GM21528 (cell line): ENCODE results near the gene NKX6-1.
A peak's percentile ranks its signal among the peaks of the same experiment; 100 is the strongest.

Experiments used
- ATAC-seq: cut with Tn5 transposase; IDR thresholded peaks from one replicate; pipeline ENCODE4 v1.9.1; 2021; ENCODE audit warnings: mild to moderate bottlenecking, moderate library complexity; ENCODE audit not compliant: unreplicated experiment, low FRiP score

NKX6-1 gene

DNA sequence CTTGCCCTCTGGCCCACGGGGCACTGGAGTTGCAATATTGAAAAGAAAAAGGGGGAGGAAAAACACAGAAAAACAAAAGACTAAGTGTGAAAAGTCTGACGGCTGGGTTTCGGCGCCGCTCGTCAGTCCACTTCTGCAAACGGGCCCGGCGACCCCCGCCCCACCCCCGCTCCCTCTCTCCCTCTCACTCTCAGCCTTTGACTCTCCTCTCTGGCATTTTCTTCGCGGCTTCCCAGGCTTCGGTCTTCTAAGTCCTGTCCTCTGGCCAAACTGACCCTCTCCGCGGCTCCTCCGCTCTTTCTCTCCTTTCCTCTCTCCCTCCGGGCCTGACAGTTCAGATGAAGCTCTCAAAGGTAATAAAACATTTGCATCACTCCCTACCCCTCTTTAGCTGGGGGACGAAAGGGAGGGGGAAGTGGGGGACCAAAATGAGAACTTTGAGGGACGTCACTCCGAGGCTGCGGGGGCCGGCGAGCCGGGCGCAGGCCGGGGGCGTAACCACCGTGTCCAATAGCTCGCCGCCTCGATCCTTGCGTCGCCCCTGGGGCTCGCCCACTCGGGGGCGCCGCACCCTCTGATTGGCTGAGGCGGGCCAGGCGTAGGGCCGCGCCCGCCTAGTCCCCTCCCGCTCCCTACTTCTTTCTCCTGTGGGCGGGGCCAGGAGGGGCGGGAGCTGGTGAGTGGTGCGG, at the start of gene NKX6-1:
Gene NKX6-1 (minus strand): TSS at position 358 of the 689 bp plus-strand sequence. CDS start 1,064 bp downstream, outside the sequence.
- ATAC-seq, result no peak

DNA sequence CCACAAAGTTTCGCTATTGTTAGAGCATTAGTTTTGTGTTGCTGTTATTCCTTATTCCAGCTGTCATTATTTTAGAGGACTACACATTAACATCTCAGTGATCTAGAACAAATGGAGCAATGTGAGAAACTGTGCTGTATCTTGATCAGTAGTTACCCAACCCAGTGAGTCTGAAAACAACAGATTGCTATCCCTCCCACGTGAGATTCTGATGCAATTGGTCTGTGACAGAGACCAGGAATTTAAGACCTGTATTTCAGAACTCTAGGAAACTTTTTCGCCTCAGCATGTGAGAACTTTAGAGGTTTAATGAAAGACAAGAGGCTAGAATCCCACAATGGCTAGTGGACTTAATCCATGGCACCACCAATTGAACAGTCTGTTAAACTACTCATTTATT, 48.1 kb upstream of the NKX6-1 start:
- no peak for ATAC-seq

DNA sequence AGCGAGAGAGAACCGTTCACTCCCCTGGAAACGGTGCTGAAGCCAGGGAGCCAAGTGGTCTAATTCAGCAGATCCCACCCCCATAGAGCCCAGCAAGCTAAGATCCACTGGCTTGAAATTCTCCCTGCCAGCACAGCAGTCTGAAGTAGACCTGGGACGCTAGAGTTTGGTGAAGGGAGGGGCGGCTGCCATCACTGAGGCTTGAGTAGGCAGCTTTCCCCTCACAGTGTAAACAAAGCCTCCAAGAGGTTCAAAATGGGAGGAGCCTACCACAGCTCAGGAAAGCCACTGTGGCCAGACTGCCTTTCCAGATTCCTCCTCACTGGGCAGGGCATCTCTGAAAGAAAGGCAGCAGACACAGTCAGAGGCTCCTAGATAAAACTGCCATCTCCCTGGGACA, 46.0 kb upstream of the NKX6-1 start:
- no peak for ATAC-seq

DNA sequence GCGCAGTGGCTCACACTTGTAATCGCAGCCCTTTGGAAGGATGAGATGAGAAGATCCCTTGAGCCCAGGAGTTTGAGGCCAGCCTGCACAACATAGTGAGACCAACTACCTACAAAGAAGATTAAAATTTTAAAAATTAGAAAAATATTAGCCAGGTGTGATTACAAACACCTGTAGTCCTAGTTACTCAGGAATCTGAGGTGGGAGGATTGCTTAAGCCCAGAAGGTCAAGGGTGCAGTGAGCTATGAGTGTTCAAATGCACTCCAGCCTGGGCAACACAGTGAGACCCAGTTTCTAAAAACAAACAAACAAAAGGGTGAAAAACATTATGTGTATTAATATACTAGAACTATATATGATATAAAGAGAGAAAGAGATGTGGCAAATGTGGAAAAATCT, 36.8 kb upstream of the NKX6-1 start:
- ATAC-seq, result no peak

DNA sequence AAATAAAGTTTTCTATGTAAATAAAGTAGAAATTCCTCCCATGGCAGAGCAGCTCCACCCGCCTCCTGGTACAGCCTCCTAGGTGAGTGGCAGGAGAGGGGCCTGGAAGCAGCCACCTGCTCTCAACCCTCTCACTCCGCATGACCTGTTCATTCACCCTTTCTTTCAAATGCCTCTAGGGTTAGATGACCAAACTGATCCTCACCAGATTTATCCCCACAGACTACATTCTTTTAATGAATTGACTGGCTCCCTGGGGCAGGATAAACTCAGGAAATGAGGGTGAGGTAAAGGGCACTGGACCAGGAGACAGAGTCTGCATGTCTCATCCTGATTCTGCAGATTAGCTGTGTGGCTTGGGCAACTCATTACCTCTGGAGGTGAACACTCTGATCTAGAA, 32.6 kb upstream of the NKX6-1 start:
- ATAC-seq, result no peak

DNA sequence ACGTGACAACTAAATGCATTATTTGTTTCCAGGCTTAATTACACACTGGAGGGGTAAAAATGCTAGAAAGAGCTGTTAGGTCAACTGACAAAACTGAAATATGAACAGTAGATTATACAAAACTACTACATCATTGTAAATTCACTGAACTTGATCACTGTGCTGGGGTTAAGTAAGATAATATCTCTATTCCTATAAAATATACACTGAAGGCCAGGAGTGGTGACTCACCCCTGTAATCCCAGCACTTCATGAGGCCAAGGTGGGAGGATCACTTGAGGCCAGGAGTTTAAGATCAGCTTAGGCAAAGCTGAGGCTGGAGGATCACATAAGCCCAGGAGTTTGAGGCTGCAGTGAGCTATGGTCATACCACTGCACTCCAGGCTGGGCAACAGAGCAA, 31.8 kb upstream of the NKX6-1 start:
- no peak for ATAC-seq

DNA sequence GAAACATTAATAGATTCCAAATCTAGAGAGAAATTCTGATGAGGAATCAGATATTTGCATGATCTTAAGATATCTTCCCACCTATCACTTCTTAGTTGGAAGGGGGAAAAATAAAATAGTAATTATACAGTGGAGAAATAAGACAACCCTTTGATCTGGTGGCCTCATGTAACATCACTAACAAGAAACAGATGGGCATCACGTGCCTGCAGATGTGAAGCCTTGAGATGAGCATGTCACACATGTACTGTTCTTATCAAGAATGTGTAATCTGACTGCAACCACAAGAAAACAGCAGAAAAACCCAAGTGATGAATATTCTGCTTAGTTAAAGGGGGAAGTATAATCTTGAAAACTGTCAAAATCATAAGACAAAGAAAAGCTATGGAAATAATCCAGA, 31.4 kb upstream of the NKX6-1 start:
- no peak for ATAC-seq

DNA sequence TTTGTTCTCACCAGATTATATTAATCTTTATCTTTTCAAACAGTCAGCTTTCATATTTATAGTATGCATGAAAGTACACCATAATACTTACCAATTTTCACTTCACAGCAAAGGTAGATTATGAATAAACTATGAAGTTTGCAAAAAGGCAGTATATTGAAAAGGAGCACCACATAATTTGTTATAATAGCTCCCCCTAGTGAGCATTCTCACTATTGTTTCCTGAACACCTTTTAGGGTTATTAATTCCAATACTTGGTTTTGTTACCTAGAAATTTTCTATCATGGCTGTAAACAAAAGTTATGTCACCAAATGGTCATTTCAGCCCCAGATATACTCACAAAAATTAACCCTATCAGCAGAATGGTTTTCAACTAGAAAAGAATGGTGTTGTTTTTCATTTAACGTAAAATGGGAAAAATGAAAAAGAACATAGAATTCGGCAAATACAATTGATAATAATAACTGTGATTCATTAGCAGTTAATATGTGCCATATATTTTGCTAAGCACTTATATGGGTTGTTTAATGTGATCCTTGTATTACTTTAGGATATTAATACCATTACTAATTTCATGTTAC, 30.2 kb upstream of the NKX6-1 start:
- peak; percentile 66 for ATAC-seq

DNA sequence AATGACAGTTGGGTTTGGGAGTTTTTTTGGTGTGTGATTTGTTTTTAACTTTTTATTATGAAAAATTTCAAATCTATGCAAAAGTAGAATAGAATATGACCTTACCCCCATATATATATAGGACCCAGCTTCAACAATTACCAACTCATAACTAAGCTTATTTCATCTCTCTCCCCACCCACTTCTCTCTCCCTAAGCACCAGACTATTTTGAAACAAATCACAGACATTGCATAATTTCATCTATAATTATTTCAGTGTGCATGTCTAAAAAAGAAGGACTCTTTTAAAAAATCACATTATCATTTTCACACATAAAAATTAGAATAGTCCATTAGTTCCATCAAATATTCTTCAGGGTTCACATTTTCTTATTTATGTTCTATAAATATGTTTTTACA, 28.3 kb upstream of the NKX6-1 start:
- no peak for ATAC-seq

DNA sequence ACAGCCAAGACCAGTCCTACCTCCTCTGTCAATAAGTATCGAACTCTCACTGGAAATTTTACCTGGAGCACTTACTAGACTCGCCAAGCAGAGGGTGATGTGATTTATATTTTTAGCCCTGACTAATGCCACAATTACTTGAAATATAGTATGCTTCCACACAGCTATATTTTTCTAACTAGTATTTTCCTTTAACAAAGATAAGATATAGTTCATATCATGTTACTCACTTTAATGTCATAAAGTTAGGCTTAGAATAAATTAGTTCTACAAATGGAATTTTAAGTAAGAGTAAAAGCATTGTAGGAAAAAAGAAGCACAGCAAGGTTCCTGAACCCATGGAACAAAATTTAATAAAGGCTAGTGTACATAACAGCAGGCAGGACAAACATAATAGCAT, 16.0 kb upstream of the NKX6-1 start:
- no peak for ATAC-seq

DNA sequence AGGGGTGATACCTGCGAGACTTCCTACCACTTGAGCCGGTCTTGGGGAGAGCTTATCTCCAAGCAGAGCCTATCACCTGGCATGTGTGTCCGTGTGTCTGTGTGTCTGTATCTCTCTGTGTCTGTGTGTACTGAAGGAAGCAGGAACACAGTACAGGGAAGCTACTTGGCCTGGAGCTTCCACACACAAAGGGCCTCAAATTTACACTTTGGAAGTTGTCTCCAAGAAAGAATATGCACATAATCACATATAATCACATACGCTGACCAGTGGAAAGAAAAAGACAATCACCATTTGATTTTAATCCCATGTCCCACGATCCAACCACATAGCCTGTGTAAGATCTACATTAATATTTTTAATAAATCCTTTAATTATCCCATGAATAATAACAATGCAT, 13.2 kb upstream of the NKX6-1 start:
- no peak for ATAC-seq

DNA sequence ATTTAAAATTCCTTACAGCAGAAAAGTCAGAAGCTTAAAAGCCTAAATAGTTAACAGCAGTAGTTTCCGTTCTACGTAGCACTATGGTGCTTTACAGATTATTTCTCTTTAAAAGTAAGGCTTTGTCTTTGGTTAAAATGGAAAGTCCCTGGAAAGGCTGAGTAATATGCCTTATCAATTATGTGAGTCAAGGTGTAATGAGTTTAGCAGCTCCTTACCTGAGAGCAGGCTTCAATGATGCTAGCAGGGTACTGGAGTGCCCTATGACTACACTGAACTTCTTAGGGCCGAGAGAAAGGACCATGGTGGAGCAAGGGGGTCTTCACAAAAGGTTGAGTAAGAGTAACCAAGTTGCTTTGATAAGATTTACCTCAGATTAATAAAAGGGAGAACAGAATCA, 12.6 kb upstream of the NKX6-1 start:
- ATAC-seq, result no peak

DNA sequence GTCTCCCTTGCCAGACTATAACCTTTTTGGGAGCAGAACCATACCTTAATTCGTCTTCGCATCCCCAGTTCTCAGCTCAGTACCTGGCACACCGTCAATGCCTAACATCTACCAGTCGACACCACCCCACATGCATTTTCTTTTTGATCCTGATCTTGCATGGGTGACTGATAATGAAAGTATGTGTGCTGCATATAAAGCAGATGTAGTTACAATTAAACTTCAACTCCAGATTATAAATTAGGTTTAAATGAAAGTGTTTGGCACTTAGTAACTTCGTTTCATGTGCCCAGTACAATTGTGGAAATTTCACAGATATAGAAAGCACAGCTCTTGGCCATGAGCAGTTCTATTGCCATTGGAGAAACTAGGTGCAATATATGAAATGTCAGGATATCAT, 8.8 kb upstream of the NKX6-1 start:
- ATAC-seq, result no peak

DNA sequence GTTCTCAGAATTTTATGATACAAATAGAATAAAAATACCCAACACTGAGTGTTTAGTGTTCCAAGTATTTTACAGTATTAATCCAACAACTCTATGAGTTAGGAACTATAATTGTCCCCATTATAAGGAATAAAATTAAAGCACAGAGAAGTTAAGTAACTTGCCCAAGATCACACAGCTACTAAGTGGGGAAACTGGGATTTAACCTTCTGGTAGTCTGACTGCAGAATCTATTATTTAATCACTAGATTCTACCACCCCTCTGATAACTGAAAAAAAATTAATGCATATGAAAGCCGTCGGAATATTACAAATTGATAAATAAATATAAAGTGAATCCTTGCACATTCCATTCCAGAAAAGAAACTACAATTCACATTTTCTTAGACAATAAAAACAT, 5.7 kb upstream of the NKX6-1 start:
- ATAC-seq, result no peak

DNA sequence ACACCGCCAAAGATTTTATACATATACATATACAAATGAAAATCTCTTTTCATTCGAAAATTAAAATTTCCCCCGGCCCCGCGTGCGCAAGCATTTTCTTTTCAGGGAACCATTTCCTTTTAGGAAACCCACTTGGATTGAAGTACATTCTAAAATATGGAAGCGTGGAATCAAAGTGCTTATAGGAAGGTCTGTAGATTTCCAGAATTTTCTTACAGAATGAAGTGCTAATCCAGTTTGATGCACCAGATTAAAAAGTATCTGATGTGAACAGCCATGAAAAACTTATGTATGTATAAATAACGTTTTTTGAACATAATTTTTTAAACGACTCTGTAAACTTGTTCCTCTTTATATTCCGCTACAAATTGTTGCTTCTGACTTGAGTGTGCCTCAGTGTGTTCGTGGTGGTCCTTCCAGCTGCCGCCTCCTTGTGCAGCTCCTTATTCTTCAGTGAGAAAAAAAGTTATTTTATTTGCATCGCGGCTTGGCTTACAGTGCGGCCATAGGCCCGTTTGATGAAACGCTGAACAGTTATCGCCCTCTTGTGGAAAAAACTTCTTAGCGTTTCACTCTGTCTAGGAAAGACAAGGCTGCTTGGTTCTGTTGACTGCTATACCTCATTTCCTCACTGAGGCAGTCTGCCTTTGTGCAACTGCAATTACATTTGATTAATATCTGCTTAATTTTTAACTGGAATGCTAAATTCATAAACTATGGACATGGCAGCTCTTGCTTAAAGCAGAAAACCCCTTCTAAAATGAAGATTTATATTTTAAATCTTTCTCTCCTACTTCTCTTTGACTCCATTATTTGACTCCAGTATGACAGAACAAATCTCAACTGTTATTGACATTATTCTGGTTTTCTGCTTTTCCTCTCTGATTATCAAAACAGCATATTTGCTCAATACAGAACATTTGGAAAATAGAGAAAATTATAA, 4.7 kb upstream of the NKX6-1 start:
- ATAC-seq, result peak; percentile 84

DNA sequence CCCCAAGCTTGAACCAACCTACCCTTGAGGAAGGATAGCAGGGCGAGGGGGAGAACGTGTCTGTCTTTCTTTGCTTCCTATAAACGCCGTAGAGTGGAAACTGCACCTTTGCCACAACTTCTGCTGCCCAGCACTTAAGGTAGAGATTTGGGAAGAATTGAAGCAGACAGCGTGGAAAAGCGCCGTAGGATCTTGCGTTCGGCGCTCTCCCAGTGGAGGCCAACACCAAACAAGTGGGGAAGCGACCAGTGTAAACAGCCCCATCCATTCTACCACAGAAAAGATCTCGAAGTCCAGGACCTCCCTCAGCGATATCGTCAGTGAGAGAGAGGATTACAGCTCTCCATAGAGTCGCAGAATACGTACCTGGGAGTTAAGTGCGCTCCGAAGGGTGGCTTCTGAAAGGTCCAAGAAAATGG, 3.9 kb upstream of the NKX6-1 start:
- no peak for ATAC-seq

DNA sequence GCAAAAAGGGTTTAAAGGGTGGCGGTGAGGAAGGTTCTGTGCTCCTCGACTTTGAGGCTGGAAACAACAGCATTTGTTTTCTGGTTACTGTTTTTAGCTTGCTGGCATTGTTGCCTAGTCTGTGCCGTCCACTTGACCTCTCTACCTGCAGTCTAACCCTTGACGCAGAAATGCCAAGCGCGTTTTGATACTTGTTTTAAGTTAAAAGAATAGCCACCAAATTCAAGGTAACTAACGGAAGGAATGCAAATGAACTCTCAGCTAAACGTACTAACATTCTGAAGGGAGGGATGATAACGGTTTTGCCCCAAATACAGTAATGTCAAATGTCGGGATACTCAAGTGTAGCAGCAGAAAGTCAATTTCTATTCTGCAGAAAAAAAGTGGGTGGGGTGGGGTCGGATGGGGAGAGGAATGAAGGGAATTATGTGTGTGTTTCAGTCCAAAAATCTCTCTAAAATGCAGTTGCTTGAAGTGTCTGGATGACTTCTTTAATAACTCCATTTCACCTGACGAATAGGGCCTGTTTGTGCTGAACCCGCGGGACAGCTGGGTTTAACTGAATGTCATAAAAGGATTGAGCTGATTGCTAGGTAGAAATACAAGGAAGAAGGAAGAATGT, 3.4 kb upstream of the NKX6-1 start:
- ATAC-seq, result no peak

DNA sequence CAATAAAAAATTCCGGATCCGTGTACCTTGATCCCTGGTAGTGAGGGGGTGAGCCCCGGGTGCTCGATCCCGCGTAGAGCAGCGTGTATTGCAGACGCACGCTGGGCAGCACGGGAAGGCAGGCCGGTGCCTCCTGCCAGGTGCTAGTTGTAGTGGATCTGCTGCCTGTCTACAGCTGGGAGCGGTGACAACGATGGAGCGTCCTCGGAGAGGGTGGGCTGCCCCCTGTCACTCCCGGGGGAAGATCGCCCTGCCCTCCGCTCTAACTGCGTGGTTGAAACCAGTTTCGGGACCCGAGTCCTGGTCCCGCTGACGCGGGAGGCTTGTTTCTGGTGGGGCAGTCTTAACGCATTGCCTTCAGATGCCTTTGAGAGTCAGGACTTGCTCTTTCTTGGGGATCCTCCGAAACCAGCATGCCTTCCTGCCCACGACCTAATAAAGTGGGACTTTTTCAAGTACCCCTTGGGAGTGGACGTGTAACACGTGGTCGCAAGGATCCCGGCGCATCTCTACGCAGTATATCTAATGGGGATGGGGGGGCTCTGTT, 2.7 kb upstream of the NKX6-1 start:
- no peak for ATAC-seq

DNA sequence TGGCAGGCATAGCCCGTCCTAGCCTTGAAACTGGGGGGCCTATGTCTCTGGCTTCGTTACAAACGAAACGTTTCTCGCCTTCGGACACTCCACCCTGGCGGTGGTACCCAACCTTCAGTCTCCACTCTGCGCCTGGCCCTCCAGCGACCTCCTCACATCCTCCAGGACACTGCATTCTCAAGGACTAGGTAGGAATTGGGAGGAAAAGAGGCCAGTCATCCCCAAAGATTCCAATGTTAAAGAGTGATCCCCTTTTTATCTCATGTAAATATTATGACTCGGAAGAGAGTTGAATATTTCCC, 2.1 kb upstream of the NKX6-1 start:
- ATAC-seq, result no peak

DNA sequence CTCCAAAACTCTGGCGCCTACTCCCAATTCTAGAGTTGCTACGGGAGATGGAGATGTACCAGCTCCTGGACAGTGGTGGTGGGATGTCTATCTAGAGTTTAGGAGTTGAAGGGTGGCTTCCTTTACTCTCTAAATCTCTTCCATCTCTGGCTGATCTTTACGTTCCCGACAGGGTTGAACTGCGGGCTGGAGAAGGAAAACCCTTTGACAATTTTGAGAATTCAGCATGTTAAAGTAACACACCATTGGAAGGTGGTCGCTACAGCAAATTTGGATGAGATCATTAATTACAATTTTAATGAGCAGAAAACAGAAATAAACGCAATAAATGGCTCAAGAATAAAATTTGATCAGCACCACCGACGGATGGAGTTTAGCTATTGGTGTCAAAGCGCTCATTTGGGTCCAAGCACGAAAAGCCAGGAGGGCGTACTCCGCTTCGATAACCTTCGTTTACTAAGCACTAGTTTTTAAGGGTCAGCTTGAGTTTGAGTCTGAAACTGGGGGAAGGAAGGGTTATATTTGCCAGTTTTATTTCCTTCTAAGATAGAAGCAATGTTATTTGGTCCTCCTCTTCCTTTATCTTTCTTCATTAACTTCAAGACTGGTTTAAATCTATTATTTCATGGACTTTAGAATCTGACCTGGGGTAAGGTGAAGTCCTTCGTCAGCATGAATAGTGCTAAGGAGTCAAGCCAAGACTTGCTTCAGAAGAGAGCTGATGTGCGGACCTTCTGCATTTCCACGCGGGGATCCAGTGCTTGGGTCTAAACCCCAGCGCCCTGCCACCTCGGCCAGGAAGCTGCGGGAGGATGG, 1.5 kb upstream of the NKX6-1 start:
- no peak for ATAC-seq
